GM18511 (cell line): ENCODE measurements around the gene ATP8B2.
A peak's percentile ranks its signal among the peaks of the same experiment; 100 is the strongest.
"Not testable (repeated sequence)": the region's sequence is repeated elsewhere in the genome, so short reads cannot be mapped to it uniquely, and the experiment has no call there.

Experiments
- ATAC-seq: cut with Tn5 transposase; IDR thresholded peaks from one replicate; pipeline ENCODE4 v1.9.1; 2021; ENCODE audit warnings: mild to moderate bottlenecking, moderate library complexity; ENCODE audit not compliant: unreplicated experiment

ATP8B2 gene, protein sequence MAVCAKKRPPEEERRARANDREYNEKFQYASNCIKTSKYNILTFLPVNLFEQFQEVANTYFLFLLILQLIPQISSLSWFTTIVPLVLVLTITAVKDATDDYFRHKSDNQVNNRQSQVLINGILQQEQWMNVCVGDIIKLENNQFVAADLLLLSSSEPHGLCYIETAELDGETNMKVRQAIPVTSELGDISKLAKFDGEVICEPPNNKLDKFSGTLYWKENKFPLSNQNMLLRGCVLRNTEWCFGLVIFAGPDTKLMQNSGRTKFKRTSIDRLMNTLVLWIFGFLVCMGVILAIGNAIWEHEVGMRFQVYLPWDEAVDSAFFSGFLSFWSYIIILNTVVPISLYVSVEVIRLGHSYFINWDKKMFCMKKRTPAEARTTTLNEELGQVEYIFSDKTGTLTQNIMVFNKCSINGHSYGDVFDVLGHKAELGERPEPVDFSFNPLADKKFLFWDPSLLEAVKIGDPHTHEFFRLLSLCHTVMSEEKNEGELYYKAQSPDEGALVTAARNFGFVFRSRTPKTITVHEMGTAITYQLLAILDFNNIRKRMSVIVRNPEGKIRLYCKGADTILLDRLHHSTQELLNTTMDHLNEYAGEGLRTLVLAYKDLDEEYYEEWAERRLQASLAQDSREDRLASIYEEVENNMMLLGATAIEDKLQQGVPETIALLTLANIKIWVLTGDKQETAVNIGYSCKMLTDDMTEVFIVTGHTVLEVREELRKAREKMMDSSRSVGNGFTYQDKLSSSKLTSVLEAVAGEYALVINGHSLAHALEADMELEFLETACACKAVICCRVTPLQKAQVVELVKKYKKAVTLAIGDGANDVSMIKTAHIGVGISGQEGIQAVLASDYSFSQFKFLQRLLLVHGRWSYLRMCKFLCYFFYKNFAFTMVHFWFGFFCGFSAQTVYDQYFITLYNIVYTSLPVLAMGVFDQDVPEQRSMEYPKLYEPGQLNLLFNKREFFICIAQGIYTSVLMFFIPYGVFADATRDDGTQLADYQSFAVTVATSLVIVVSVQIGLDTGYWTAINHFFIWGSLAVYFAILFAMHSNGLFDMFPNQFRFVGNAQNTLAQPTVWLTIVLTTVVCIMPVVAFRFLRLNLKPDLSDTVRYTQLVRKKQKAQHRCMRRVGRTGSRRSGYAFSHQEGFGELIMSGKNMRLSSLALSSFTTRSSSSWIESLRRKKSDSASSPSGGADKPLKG

DNA sequence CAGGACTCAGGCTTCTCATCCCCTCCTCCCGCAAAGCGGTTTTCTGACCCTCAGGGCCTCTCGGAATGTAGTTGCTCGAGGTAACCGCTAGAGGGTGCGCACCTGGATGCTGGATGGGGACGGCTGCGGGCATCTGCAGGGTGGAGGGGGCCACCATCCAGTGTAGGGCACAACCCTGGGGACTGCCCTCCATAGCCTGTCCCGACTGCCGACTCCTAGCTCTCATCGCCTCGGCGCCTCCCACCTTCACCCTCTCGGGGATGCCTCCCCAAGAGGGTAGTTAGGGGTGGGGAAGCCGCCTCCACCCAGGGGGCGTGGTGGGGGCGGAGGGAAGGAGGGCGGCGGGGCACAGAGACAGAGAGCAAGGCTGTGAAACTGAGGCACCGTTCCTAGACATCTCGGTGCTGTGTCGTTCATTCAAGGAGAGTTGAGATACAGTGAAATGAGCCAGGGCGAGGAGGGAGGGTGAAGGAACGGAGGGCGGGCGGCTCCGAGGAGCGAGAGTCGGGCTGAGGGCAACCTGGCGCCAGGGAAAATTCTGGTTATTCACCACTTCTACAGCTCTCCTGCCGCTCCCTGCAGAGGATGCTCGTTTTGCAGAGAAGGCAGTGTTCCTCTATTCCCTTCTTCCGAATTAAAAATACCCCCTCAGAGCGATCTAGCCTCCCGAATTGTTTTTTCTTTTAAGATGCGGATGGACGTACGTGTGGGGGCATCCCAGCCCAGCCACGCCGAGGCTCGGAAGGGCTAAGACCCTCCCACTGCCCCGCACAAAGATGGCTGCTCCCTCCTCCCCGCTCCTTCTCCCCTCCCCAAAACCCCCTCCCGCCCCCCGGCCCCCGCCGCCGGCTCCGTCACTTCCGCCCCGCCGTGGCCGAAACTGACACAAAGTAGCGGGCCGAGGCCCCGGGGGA is at the start of gene ATP8B2:
ATP8B2 (plus strand) TSS at position 857 of the 914 bp plus-strand sequence. CDS start 2,617 bp downstream, outside the sequence.
- peak; percentile 62 for ATAC-seq

DNA sequence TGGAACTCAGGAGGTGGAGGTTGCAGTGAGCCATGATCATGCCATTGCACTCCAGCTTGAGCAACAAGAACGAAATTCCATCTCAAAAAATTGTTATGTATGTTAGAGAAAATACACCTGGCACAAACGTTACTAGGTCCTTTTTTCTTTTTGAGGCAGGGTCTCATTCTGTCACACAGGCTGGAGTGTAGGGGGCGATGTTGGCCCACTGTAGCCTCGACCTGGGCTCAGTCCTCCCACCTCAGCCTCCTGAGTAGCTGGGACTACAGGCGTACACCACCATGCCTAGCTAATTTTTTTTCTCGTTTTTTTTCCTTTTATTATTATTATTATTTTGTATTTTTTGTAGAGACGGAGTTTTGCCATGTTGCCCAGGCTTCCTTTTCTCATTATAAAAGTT is 48.5 kb upstream of the ATP8B2 start:
- ATAC-seq, result no peak

DNA sequence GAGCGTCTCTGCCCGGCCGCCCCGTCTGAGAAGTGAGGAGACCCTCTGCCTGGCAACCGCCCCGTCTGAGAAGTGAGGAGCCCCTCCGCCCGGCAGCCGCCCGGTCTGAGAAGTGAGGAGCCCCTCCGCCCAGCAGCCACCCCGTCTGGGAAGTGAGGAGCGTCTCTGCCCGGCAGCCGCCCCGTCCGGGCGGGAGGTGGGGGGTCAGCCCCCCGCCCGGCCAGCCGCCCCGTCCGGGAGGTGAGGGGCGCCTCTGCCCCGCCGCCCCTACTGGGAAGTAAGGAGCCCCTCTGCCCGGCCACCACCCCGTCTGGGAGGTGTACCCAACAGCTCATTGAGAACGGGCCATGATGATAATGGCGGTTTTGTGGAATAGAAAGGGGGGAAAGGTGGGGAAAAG is 37.7 kb upstream of the ATP8B2 start:
- ATAC-seq, result not testable (repeated sequence)

GRCh38 chr1:154288661-154289060 is 36.7 kb upstream of the ATP8B2 start:
- no peak for ATAC-seq

- ATAC-seq, result no peak
Observed at GRCh38 chr1:154290921-154291320, 34.4 kb upstream of the ATP8B2 start.

DNA sequence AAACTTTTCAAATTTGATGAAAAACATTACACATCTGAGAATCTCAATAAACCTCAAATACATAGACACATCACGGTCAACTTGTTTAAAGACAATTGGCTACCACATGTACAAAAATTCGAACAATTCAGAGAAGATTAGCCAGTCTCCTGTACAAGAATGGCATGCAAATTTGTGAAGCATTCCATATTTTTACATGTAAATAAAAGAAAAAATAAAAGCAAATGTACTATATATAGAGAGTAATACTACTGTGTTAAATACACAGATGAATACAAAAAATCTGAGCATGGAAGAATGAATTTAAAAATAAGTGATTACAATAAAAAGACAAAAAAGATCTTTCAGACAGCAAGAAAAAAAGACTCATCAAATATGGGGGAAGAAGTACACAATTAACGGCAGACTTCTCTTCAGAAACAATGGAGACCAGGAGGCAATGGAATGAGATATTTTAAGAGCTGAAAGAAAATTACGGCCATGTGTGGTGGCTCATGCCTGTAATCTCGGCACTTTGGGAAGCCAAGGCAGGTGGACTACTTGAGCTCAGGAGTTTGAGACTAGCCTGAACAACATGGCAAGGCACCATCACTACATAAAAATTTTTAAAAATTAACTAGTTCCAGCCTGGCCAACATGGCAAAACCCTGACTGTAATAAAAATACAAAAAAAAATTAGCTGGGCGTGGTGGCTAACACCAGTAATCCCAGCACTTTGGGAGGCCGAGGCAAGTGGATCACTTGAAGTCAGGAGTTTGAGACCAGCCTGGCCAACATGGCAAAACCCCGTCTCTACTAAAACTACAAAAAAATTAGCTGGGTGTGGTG is 29.7 kb upstream of the ATP8B2 start:
- ATAC-seq, result no peak

- no peak for ATAC-seq
Observed at GRCh38 chr1:154301582-154301981, 23.7 kb upstream of the ATP8B2 start.

GRCh38 chr1:154304664-154305337 is 20.5 kb upstream of the ATP8B2 start:
- no peak for ATAC-seq

DNA sequence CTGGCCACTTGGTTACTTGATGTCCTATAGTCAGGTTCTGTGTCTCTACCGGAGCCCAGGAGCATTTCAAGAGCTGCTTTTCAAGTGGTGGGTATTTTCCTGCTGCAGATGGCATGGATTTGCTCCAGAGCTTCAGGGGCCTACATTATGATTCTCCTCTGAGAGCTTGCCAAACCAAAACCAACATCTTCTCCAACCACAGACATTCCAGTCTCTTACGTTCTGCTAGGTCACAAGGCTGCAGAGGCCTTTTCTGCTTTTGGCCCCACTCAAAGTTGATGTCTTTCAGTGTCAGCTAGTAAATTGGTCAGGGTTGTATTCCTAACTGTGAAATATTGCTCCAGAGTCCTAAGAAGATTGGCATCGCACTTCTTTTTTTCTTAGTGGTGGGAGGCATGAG is 19.2 kb upstream of the ATP8B2 start:
- no peak for ATAC-seq

GRCh38 chr1:154307670-154308270 is 17.6 kb upstream of the ATP8B2 start:
- not testable (repeated sequence) for ATAC-seq

GRCh38 chr1:154309136-154309535 is 16.2 kb upstream of the ATP8B2 start:
- ATAC-seq, result not testable (repeated sequence)

GRCh38 chr1:154312229-154313065 is 12.9 kb upstream of the ATP8B2 start:
- ATAC-seq, result not testable (repeated sequence)

DNA sequence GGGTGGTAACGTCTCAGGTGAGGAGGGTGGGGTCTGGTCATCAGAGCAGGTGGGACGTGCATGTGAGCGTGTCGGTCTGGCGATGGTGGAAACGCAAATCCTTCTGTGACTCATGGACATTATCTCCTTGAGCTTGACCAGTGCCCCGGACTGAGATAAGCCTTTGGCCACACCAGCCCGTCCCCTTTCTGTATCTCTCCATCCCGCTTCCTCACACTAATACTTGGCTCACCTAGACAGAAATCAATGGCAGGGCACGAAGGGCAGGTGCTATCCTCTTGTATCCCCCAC is 12.3 kb upstream of the ATP8B2 start:
- no peak for ATAC-seq

GRCh38 chr1:154314226-154314625 is 11.1 kb upstream of the ATP8B2 start:
- not testable (repeated sequence) for ATAC-seq

GRCh38 chr1:154316704-154317103 is 8.6 kb upstream of the ATP8B2 start:
- no peak for ATAC-seq

GRCh38 chr1:154318386-154318785 is 6.9 kb upstream of the ATP8B2 start:
- ATAC-seq, result no peak

- ATAC-seq, result no peak
Observed at GRCh38 chr1:154320882-154321608, 4.3 kb upstream of the ATP8B2 start, which contains the start of gene AQP10. AQP10 (plus strand) TSS chr1:154321093; CDS start chr1:154321156, 63 bp downstream.
